ENCODE measurements around the gene TCF7L1. TPM values are rescaled to one million over a fixed set of nuclear protein-coding genes. Genes with fewer than 3 reads are reported as not detected.
"Not testable (repeated sequence)": the region's sequence is repeated elsewhere in the genome, so short reads cannot be mapped to it uniquely, and the experiment has no call there.

The TCF7L1 gene
- polyA plus RNA-seq, 10 donors = 31.2 to 48.0 (median 36.8) TPM

DNA sequence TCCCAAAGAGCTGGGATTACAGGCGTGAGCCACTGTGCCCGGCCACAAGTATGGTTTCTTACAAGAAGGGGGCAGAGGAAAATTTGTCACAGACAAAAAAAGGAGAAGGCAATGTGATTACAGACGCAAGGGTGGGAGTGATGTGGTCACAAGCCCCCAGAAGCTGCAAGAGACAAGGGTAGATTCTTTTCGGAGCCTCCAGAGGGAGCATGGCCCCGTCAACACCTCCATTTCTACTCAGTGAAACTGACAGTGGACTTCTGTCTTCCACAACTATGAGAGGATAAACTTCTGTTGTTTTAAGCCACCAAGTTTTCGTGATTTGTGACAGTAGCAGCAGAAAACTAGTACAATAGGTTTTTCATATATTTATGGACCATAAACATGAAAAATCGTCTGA is 2.1 kb upstream of the TCF7L1 start:
- peak in 1 of 3 donors; percentile 68 for DNase-seq

DNA sequence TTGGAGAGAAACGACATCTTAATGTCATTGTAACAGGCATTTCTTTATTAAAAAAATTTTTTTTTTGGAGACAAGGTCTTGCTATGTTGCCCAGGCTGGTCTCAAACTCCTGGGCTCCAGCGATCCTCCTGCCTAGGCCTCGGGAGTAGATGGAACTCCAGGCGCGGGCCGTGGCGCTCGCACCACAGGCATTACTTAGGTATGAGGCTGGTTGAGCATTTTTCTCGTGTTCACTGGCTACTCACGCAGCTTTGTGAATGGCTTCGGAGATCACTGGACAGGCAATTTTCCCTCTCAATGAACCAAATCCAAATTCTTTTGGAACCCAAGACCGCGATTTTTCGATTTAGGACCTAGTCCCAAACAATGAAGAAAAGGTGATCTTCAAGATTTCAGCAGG is 795 bp upstream of the TCF7L1 start:
- DNase-seq = no peak

GRCh38 chr2:85133751-85134254 is 611 bp downstream of the TCF7L1 start:
- peak in 2 of 3 donors; percentile 51 to 79 for DNase-seq

DNA sequence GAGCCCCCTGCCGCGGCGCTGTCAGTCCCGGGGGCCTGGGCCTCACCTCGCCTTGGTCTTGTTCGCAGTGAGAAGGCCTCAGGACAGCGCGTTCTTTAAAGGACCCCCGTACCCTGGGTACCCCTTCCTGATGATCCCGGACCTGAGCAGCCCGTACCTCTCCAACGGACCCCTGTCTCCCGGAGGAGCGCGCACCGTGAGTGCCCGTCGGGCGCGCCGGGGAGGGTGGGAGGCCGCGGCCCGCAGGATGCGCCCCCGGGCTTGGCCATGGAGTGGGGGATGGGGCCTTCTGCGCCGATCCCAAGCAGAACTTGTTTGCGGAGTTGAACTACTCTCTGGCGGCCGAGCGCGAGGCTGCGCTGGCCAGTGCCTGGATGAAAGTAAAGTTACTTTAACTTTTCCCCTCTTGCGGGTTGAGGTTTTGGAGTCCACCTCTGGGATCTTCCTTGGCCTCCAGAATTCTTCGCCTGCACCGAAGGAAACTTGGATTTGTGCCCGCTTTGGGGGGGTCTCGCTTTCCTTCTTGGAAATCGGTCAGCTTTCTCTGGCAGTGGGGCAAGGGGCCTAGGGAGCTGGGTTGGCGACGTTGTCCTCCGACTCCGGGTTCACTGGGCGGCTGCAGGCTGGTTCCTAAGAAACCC is 1.2 kb downstream of the TCF7L1 start:
- DNase-seq = peak in 2 of 3 donors; percentile 71 to 86

GRCh38 chr2:85134896-85135659 is 1.9 kb downstream of the TCF7L1 start:
- peak in 1 of 3 donors; percentile 72 for DNase-seq

DNA sequence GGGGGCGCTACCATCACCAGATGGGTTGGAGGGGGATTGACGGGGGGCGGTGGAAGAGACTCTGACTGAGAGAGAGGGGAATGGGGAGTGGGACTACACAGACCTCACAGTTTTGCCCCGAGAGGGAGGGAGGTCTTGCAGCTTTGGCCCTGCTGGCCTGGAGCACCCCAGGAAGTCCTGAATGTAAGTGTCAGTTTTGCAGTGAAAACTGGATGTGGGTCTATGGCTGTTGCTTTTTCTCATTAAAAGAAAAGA is 2.4 kb downstream of the TCF7L1 start:
- peak in 1 of 3 donors; percentile 49 for DNase-seq

- DNase-seq = no peak
These were observed 4.0 kb downstream of the TCF7L1 start for GRCh38 chr2:85137156-85137555.

DNA sequence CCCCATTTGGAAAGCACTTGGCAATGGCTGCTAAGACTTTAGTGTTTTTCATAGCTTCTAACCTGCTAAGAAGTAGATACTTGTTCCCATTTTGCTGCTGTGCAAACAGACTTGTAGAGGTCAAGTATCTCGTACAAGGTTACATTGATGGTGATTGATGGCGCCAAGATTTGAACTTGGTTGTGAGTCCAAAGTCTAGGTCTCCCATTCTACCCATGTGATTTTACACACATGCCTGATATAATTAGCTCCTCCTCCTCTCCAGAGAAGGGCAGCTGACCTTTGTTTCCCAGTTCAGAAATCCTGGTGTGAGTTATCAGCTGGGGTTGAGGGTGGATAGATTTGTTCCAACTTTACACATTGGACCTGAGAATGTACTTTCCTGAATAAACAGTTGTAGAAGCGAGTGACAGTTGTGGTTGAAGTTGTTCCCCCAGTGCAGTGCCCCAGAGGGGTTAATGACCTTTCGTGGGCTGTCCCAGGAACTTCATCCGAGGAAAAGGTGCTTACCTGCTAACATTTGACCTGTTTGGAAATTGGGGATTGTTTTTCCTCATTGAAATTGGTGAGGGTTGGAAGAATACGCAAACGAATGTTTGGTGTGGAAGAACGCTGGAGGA is 10.4 kb downstream of the TCF7L1 start:
- no peak for DNase-seq

GRCh38 chr2:85145116-85145820 is 12.1 kb downstream of the TCF7L1 start:
- no peak for DNase-seq

- no peak for DNase-seq
These were observed 15.0 kb downstream of the TCF7L1 start for GRCh38 chr2:85148190-85148589.

DNA sequence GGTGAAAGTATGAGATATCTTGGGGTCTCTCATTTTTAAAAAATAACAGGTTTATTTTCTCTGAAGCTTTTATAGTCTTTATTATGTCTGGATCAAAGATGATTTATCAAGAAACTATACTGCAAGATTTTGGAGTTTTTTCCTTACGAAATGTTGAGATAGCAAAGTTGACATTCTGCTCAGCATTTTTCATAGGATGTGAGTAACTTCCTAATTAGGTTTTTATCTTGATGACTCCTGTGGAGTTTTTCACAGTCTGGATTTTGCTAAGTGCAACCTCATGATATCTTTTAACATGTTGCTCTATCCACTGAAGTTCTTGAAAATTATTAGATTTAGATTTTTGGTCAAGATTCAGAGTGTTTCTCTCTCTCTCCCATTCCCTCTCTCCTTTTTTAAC is 17.8 kb downstream of the TCF7L1 start:
- no peak for DNase-seq

DNA sequence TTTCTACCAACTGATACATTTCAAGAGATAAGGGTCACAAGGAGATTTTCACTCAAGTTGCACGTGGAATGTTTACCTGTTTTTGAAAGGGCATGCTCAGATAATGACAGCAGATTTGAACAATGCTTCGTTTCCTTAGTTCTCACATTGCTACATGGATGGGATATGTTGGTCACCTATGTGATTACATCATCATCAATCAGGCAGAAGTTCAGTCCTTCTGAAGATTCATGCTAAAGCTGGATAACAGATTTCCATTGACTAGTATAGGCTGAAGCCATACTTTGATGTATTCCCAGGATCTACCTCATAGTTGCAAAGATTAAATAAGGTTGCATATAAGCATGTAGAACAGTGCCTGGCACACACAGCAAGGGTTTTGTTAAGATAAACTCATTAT is 19.7 kb downstream of the TCF7L1 start:
- no peak for DNase-seq

GRCh38 chr2:85154048-85154753 is 21.0 kb downstream of the TCF7L1 start:
- peak in 1 of 3 donors; percentile 68 for DNase-seq

- not testable (repeated sequence) for DNase-seq
These were observed 21.9 kb downstream of the TCF7L1 start for GRCh38 chr2:85155082-85155481.

DNA sequence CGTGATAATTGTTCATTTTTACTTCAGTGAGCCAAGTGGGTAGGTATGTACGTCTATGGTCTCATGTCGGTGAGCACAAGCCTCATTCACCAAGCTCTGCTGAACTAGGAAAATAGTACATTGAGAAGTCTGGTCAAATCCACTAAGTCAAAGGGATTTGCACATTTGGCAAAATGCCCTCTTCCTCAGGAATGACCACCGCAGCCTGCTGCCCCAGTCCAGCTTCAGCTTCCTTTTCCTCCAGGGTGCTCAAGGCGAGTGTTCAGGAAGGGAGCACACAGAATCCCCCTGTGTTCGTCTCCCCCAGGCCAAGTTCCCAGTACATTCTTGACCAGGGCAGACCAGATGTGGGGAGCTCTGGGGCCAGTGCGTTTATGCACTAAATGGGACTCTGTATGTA is 23.0 kb downstream of the TCF7L1 start:
- peak in 1 of 3 donors; percentile 69 for DNase-seq

DNA sequence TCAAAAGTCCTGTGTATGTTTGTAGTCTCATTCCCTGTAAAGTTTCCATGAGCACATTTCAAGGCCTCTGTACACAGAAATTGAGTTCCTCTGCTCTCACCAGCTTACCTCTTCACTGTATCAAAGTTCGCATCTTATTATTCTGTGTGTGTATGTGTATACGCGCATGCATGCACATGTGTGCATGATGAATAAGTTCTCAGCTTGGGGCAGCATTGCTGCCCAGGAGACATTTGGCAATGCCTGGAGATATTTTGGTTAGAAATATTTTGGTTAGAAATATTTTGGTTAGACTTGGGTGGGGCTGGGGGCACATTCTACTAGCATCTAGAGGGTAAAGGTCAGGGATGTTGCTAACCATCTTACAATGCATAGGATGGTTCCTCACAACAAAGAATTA is 23.4 kb downstream of the TCF7L1 start:
- no peak for DNase-seq

DNA sequence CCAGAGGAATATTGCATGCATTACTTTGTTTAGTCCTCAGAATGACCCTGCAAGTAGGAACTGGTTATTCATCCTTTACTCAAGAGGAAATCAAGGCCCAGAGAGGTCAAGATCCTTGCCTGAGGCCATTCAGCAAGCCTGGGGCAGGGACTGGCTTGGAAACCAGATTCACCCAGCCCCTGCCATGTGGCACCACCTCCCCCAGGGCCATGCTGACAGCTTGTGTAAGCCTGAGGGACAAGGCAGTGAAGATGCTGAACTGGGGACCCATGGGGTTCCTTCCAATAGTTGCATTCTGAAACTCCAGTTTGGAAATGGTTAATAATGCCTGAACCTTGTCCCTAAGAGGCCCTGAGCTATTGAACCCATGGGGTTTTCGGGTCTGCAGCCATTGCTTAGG is 24.2 kb downstream of the TCF7L1 start:
- DNase-seq = no peak

DNA sequence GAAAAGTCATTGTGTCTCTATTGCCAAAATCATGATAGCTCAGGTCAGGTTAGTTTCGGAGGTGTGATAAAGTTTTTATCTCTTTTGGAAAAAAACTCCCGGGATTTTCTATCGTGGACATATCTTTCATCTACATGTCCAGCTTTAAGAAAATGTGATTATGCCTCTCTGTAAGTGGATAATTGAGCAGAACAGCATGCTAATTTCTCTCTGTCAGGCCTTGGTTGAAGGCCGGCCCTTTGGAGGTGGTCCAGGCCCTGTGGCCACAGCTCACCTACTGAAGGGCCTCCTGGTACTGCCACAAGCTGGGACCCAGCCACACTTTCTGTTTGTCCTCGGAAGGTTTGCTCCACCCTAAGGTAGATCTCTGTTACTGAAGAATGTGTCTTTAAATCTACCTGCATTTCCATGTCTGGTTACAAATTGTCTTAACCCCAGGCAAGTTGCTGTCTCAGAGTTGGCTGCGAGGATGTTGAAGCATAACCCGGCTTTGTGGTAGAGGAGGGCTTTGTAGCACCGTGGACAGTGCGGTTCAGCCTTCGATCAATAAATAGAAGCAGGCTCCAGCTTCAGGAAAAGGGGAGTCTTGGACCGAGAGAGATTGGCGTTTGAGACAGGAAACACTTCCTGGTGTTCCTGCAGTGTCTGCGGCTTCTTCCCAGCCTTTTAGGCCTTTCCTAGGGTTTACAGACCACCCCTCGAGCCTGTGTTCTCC is 25.5 kb downstream of the TCF7L1 start:
- no peak for DNase-seq

- no peak for DNase-seq
These were observed 26.4 kb downstream of the TCF7L1 start for GRCh38 chr2:85159589-85159988.

DNA sequence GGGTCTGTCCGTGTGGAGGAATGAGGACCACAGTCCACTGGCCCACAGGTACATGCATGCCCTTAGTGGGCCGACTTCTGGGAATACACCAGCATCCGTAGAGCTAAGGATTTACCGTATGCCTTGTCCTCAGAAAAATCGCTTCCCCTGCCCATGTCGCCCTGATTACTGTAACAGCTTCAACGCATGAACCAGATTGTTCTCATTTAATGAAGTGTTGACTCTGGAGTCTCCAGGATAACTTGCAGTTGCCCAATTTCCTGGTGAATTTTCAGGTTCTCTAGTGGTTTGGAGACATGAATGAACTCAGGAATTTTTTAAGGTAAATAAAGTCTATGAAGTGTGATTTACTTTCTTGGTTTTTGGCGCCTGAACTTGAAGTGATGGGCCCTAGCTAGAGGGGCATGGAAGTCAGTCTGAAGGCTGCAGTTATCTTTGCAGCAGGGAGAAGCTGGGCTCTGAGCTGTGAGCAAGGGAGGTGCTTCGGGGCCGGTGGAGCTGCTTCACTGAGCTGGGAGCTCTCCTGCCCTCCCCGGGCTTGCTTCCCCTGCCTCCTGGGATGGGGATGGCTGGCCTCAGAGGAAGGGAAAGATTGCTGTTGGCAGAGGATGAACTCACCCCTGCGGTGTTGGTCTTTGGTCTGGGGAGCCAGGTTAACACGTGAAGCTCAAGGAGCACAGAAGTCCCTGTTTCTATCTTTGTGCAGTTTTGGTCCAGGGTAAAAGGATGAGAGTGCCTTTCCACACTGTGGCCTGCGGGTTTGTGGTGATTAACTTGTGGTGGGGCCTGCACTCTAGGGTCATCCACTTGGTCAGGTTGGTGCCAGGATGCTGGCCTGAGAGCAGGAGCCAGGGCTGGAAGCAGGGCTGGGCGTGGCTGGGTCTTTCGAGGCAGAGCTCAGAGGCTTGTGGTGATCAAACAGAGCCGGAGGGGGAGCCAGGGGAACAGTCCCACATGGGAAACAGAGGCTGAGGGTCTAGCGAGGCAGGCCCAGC is 28.1 kb downstream of the TCF7L1 start:
- DNase-seq = no peak
